ENCODE measurements around the gene COL23A1. TPM values are rescaled to one million over a fixed set of nuclear protein-coding genes. Genes with fewer than 3 reads are reported as not detected.
A peak's percentile ranks its signal among the peaks of the same experiment; 100 is the strongest.

Gene COL23A1
- total RNA-seq, 2 experiments from 2014 or later, result 0.21 to 0.22 TPM

DNA sequence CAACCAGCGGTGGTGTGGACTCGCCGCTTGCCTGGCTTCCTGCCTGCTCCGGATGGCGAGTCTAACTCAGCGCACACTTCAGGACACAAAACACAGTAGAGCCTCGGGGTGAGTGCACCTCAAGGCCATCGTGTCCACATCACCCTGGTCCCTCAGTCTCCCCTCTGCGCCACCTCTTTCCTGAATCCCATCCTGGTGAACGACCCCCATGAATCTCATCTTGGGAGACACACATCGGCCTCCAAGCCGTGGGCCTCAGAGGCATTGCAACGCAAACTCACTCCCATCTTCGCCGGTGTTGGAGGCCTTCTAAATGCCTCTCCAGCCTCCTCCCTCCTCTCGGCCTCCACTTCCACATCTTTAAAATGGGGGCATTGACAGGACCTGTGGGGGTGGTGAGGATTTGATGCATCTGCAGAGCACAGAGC is 124.3 kb downstream of the COL23A1 start:
- H3K9me3 Mint-ChIP-seq, result no peaks in the 10 kb centered on the region
- H3K27ac Mint-ChIP-seq, result no peak overlapping the region
- H3K36me3 Mint-ChIP-seq, result no peaks in the 10 kb centered on the region
- no peak overlapping the region for H3K4me3 Mint-ChIP-seq
- DNase-seq, result no peak
- no peaks in the 10 kb centered on the region for H3K4me1 Mint-ChIP-seq
- no peaks in the 10 kb centered on the region for H3K27me3 Mint-ChIP-seq

DNA sequence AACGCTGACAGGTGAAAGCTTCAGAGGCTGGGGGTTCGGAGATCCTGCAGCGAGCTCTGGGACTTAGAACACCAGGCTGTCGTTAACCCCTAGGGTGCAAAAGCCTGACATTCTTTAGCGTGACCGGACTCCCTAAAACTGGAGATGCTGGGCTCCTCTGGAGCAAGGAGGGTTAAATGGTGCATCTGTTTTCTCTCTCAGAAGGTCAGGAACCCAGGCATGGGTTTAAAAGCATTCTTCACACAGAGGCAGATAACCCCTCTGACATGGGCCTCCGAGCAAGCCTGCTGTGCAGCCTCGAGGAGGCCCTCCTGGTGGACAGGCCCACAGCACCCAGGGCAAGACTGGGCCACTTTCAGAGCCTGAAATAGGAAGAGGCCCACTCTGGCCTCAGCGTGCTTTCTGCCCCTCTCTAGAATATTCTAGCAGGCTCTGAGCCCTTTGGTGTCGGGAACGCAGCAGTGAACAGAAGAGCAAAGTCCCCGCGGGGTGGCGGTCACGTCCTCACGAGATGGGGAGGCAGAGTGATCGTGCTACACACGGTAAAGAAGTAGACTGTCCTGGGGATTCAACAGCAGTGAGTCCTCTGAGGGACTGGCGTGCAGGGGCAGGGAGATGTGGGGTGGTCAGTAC is 124.8 kb downstream of the COL23A1 start:
- no peaks in the 10 kb centered on the region for H3K4me1 Mint-ChIP-seq
- H3K36me3 Mint-ChIP-seq, result no peaks in the 10 kb centered on the region
- no peaks in the 10 kb centered on the region for H3K27me3 Mint-ChIP-seq
- no peak overlapping the region for H3K27ac Mint-ChIP-seq
- no peak overlapping the region for H3K4me3 Mint-ChIP-seq
- no peaks in the 10 kb centered on the region for H3K9me3 Mint-ChIP-seq
- DNase-seq, result no peak

DNA sequence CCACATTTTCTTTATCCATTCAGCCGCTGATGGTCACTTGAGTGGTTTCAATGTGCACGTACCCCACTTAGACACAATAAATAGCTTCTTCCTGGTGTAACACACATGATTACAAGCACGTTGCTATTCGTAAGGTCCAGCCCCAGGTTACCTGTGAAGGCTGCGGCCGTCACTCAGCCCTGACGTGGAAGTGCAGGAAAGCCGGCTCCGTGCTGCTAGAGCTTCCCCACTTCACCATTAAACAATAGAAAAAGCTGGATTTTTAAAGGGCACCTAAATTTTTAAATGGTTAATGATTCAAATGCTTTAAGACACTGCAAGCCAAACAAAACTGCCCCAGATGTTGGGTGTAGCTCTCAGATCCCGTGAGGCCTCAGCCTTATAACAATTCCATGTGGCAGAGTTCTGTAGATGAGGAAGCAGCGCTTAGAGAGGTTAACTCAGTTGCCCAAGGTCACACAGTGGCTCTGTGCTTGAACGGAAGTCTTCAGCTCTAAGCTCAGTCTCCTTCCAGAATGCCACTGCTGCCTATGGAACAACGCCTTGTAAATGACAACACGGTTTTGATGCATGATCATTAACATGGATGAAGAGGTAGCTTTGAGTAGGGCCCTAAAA is 125.7 kb downstream of the COL23A1 start:
- no peak overlapping the region for H3K4me3 Mint-ChIP-seq
- no peak for DNase-seq
- H3K4me1 Mint-ChIP-seq, result no peaks in the 10 kb centered on the region
- H3K36me3 Mint-ChIP-seq, result no peaks in the 10 kb centered on the region
- H3K9me3 Mint-ChIP-seq, result no peaks in the 10 kb centered on the region
- H3K27ac Mint-ChIP-seq, result no peak overlapping the region
- H3K27me3 Mint-ChIP-seq, result no peaks in the 10 kb centered on the region

DNA sequence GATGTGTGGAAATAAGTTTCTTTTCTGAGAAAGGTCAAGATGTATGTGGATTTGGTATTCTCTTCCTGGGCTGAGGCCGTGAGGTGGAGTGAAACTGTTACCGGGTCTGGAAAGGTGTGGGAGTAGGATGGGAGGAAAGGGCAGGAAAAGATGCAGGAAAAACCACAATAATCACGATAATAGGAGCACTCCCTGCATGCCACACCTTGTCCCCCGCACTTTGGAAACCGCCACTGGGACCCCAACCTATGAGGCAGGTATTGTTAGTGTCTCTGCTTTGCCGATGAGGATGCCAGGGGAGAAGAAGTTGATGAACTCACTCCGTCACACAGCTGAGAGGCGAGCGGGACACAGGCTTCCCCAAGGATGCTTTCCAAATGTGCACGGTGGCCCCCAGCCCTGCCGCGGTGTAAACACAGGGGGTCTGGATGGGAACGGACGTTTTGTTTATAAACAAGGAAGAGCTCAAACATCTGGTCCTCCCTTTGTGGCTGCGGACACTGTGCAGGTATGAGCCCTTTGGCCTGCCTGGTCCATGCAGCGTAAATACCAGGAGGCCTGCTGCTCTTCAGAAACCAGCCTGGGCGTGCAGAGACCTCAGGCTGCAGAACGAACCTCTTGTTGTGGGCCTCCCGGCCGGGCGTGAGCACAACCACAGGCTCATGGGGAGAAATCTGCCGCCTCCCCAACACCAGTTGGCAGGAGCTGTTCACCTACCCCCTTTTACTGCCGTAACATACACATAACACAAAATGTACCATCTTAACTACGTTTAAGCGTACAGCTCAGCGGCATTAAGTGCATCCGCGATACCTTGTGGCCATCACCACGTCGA is 126.7 kb downstream of the COL23A1 start:
- Mint-ChIP-seq H3K4me3 (no peak overlapping the region), H3K27me3 (no peaks in the 10 kb centered on the region), H3K9me3 (no peaks in the 10 kb centered on the region), H3K27ac (no peak overlapping the region), H3K36me3 (no peaks in the 10 kb centered on the region), H3K4me1 (no peaks in the 10 kb centered on the region)
- no peak for DNase-seq

DNA sequence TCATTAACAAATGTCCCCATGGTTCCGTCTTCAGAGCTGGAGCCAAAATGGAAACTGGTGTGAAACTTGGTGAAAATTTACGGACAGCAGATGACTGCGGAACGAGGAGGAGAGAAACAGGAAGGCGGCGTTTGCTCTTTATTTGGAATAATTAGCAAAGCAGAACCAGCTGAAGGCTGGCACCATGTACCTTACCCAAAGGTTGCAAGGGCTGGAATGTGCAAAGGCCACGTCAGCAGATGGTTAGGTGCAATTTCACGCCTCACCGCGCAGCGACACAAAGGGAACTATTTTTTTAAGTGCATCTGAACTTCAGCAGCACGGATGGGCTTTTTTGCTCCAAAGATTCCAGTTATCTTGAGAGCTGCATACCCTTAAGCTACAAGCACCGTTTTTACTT is 127.4 kb downstream of the COL23A1 start:
- no peak overlapping the region for H3K27ac Mint-ChIP-seq
- no peak for DNase-seq
- H3K36me3 Mint-ChIP-seq, result no peaks in the 10 kb centered on the region
- H3K9me3 Mint-ChIP-seq, result no peaks in the 10 kb centered on the region
- H3K4me1 Mint-ChIP-seq, result no peaks in the 10 kb centered on the region
- no peaks in the 10 kb centered on the region for H3K27me3 Mint-ChIP-seq
- no peak overlapping the region for H3K4me3 Mint-ChIP-seq

DNA sequence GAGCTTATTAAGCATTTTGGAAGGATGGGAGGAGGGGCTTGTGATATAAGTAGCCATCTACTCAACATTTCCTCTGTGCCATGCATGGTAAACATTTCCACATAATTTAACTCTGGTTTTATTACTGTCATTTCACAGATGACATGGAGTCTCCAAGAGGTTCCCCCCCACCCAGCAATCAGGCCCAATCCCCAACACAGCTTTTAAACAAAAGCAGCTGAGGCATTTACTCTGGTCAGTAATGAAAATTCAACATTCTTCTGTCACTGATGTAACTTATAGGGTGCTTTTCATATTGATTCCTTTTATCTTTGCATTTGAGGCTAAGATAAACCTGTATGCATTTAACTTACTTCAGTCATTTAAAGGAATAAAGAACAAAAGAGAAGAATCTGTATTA is 128.1 kb downstream of the COL23A1 start:
- no peak overlapping the region for H3K4me3 Mint-ChIP-seq
- H3K27me3 Mint-ChIP-seq, result no peaks in the 10 kb centered on the region
- H3K36me3 Mint-ChIP-seq, result no peaks in the 10 kb centered on the region
- no peaks in the 10 kb centered on the region for H3K4me1 Mint-ChIP-seq
- H3K27ac Mint-ChIP-seq, result no peak overlapping the region
- H3K9me3 Mint-ChIP-seq, result no peaks in the 10 kb centered on the region
- no peak for DNase-seq

DNA sequence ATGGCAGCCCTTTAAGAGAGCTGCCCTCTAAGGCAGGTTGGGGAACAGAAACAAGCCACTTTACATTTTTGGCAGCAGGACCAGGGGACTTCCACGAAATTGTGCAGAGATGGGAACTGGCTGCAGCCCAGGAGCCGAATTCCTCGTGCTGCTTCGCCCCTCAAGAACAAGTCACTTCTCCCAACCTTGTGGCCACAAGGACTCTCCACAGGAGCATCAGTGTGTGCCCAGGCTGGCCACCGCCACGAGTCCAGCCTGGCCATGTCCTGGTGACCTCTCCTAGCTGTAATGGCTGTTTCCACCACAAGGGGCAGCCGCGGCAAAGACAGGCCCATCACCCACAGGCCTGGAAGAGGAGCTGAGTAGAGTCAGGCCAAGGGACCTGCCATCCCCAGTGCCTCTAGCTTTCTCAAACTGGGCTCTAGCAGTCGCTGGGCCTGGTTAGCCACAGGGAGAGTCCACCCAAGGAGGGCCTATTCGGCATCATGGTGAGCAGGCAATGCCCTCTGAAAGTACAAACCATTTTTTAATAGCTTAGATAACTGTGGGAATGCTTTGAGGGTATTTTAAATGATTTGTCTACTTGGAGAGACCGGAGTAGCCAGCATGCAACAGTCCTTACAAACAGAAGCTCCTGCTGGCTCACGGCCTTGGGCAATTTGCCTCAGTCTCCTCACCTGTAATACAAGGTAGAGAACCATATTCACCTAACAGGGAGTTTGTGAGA is 129.0 kb downstream of the COL23A1 start:
- no peaks in the 10 kb centered on the region for H3K36me3 Mint-ChIP-seq
- H3K27ac Mint-ChIP-seq, result no peak overlapping the region
- no peaks in the 10 kb centered on the region for H3K4me1 Mint-ChIP-seq
- H3K27me3 Mint-ChIP-seq, result no peaks in the 10 kb centered on the region
- DNase-seq, result peak; percentile 56
- H3K9me3 Mint-ChIP-seq, result no peaks in the 10 kb centered on the region
- H3K4me3 Mint-ChIP-seq, result no peak overlapping the region

DNA sequence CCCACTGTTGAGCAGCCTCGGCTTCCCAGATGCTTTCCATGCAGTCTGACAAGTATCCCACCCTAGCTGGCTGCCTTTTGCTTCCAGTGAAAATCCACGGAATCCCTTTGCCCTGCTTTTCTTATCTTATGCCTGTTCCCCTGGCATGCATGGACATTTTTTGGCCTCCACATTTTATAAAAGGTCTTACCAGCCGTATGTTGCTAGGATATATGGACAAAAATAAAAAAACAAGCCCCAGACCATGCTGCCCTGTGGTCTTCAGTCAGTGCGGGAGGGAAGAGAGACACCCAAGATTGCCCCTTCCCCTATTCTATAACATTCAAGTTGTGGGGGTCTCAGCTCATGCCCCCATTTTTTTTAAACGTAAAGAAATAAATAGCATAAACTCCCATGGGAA is 129.6 kb downstream of the COL23A1 start:
- DNase-seq, result no peak
- H3K27me3 Mint-ChIP-seq, result no peaks in the 10 kb centered on the region
- H3K27ac Mint-ChIP-seq, result no peak overlapping the region
- H3K9me3 Mint-ChIP-seq, result no peaks in the 10 kb centered on the region
- no peaks in the 10 kb centered on the region for H3K36me3 Mint-ChIP-seq
- no peak overlapping the region for H3K4me3 Mint-ChIP-seq
- no peaks in the 10 kb centered on the region for H3K4me1 Mint-ChIP-seq

DNA sequence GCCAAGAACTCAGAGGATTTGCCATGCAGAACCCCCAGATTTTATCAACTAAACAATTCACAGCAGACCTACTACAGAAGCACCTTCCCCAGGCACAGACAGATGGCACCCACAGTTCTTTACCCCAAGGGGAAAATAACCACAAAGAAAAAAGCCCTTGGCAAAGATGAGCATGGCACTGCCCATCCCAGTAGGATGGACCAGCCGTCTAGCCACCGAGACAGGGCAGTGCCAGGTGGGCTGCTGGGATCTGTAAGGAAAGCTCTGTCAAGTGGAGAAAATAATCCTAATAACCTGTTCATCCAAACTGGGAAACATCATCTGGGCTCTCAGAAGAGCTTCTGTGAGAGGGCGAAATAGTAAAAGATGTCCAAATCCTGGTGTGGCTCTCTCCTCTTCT is 130.0 kb downstream of the COL23A1 start:
- Mint-ChIP-seq H3K27ac (no peak overlapping the region), H3K36me3 (no peaks in the 10 kb centered on the region), H3K4me3 (no peak overlapping the region), H3K4me1 (no peaks in the 10 kb centered on the region), H3K27me3 (no peaks in the 10 kb centered on the region), H3K9me3 (no peaks in the 10 kb centered on the region)
- DNase-seq, result no peak

DNA sequence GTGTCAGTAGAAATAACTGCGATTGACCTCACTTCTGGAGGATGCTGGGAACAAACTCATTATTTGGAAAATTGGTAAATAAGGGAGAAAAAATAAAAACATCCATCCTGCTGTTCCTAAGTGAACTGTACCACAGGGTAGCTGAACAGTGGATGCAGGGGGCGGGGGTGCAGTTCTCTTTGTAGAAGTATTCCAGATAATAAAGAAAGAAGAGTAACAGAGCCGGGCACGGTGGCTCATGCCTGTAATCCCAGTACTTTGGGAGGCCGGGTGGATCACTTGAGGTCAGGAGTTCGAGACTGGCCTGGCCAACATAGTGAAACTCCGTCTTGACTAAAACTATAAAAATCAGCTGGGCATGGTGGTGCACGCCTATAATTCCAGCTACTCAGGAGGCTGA is 132.1 kb downstream of the COL23A1 start:
- no peak for DNase-seq
- no peaks in the 10 kb centered on the region for H3K36me3 Mint-ChIP-seq
- H3K27ac Mint-ChIP-seq, result no peak overlapping the region
- H3K4me3 Mint-ChIP-seq, result no peak overlapping the region
- H3K27me3 Mint-ChIP-seq, result no peaks in the 10 kb centered on the region
- H3K4me1 Mint-ChIP-seq, result no peaks in the 10 kb centered on the region
- H3K9me3 Mint-ChIP-seq, result no peaks in the 10 kb centered on the region

DNA sequence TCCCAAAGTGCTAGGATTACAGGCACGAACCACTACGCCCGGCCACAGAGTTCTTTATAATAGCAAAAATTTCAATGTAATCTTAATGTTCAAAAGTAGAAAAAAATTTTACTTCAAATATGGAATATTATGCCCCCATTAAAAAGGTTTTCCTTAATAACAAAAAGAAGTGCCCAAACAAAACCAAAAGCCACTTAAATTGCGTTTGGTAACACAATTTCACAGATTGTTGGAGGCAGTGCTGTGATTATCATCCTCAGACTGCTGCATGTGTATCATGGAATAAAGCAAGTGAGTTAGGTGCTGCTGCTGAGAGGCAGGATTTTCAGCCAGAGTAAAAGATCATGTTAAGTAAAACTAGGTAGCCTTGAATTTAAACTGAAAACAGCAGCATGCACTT is 132.7 kb downstream of the COL23A1 start:
- H3K36me3 Mint-ChIP-seq, result no peaks in the 10 kb centered on the region
- no peaks in the 10 kb centered on the region for H3K27me3 Mint-ChIP-seq
- no peak overlapping the region for H3K4me3 Mint-ChIP-seq
- no peaks in the 10 kb centered on the region for H3K9me3 Mint-ChIP-seq
- H3K27ac Mint-ChIP-seq, result no peak overlapping the region
- no peaks in the 10 kb centered on the region for H3K4me1 Mint-ChIP-seq
- no peak for DNase-seq

DNA sequence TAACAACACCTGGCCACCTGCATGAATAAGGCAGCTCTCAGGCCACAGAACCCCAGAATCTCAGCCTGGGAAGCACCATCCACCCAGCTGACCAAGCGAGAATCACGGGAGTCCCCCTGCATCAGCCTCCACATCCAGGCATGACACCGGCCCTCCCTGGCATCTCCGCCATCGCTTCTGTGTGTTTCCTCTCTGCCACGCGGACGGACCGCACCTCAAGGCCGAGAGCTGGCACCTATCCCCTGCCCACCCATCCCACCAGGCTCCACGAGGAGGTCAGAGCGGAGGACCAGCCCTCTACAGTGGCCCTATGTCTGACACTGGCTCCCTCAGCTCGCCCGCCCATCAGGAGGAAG is 134.7 kb downstream of the COL23A1 start:
- Mint-ChIP-seq H3K36me3 (no peaks in the 10 kb centered on the region), H3K4me1 (no peaks in the 10 kb centered on the region), H3K4me3 (no peak overlapping the region), H3K27ac (no peak overlapping the region), H3K27me3 (no peaks in the 10 kb centered on the region), H3K9me3 (no peaks in the 10 kb centered on the region)
- DNase-seq, result no peak

DNA sequence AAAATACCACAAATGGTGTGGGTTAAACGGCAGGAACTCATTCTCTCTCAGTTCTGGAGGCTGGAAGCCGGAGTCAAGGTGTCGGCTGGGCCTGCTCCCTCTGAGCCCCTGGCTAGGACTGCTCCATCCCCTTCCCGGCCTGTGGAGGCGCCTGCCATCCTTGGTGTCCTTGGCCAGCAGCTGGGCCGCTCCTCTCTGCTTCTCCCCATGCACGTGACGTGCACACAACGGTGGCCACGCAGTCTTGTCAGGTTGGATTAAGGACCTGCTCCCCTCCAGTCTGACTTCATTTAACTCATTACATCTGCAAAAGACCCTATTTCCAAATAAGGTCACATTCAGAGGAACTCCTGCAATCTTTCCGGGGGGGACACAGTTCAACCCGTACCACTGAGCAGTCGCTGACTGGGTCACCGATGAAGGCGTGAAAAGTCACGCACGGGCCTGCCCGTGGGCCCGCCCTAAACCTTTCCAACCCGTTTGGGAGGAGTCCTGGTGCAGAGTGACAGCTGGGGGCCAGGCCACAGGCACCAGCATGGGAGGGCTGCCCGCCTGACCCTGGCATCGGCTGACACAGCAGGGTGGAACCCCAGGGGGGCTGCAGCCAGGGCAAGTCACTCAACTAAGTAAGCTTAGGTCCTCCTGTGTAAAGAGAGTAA is 135.2 kb downstream of the COL23A1 start:
- H3K27ac Mint-ChIP-seq, result no peak overlapping the region

DNA sequence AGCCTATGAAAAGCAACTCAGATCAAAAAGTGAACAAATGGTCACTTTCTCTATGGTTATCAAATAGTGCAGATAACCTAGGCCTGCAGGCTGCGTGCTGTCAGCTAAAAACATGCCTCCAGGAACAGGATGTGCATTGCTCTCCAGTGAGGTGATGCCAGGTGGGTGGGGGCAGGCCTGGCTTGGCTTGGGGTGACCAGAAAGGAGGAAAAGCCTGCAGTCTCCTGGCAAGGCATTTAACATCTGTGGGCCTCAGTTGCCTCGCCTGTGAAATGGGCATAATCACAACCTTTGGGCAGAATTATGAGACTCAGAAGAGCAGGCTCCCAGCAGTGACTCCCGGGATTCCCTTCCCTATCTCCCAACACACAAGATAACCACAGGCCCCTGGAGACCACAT is 135.9 kb downstream of the COL23A1 start:
- Mint-ChIP-seq H3K4me3 (no peak overlapping the region), H3K27ac (no peak overlapping the region), H3K4me1 (no peaks in the 10 kb centered on the region), H3K9me3 (no peaks in the 10 kb centered on the region), H3K36me3 (no peaks in the 10 kb centered on the region), H3K27me3 (no peaks in the 10 kb centered on the region)
- DNase-seq, result no peak

More for the DNA sequence above, 135.2 kb downstream of the COL23A1 start:
- no peak for DNase-seq
- Mint-ChIP-seq H3K4me3 (no peak overlapping the region), H3K4me1 (no peaks in the 10 kb centered on the region), H3K36me3 (no peaks in the 10 kb centered on the region), H3K9me3 (no peaks in the 10 kb centered on the region), H3K27me3 (no peaks in the 10 kb centered on the region)

DNA sequence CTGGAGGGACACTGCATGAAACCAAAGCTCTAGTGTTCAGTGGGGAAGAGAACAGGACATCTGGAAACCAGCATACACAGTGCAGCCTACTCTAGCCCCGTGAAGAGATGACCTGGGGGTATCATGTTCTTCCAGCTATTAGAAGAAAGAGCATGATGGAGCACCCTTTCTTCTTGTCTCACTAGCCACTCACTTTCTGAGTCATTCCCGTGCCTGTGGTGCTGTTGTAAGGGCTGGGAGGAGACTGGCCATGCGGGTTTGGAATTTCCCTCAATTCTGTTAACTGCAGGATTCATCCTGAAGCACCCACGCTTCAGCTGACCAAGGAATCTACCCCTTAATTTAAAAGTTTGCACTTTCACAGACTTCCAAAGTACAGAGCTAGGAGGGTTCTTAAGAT is 137.0 kb downstream of the COL23A1 start:
- Mint-ChIP-seq H3K9me3 (no peaks in the 10 kb centered on the region), H3K27ac (no peak overlapping the region), H3K36me3 (no peaks in the 10 kb centered on the region), H3K27me3 (no peaks in the 10 kb centered on the region), H3K4me3 (no peak overlapping the region), H3K4me1 (no peaks in the 10 kb centered on the region)
- DNase-seq, result no peak

All from activated naive CD8-positive, alpha-beta T cell treated with anti-CD3 and anti-CD28 coated beads for 36 hours (primary cell).